Fibroblast of lung (primary cell): ENCODE results near the gene C4orf50.

Experiments used
- EZH2 ChIP-seq: IDR thresholded peaks from 2 replicates; pipeline ENCODE4 v1.5.1; 2012; ENCODE audit warnings: low read length, control low read depth, mild to moderate bottlenecking; ENCODE audit errors: missing control alignments
- TF ChIP-seq, protein P1 (sequence below), 2 donors: IDR thresholded peaks in 1 of 2; conservative IDR thresholded peaks in 1 of 2; 1 replicate in 1 of 2; 2 replicates in 1 of 2; pipeline ENCODE4 v1.5.1; 2011 to 2012; ENCODE audit warnings: low read length in 2 of 2, control low read depth in 1 of 2, inconsistent platforms in 1 of 2, low read depth in 1 of 2, mild to moderate bottlenecking in 1 of 2

DNA sequence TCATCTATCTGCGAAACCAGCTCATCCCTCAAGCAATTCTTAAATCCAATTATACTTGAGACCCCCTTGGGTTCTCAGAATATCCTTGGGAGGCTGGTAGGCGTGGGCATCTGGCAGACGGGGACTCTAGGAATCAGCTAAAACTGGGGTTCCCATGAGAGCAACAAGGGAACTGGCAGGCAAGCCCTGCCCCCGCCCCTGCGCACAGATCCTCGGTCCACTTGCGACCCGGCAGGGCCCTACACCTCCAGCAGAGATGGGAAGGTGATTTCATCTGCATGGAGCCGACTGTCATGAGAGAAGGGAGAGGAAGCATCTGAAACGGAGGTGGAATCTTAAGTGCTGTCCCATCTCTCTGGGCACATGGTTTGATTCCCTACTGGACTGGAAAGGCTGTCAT lies 9.9 kb upstream of the C4orf50 start:
- TF ChIP-seq, protein P1, sequence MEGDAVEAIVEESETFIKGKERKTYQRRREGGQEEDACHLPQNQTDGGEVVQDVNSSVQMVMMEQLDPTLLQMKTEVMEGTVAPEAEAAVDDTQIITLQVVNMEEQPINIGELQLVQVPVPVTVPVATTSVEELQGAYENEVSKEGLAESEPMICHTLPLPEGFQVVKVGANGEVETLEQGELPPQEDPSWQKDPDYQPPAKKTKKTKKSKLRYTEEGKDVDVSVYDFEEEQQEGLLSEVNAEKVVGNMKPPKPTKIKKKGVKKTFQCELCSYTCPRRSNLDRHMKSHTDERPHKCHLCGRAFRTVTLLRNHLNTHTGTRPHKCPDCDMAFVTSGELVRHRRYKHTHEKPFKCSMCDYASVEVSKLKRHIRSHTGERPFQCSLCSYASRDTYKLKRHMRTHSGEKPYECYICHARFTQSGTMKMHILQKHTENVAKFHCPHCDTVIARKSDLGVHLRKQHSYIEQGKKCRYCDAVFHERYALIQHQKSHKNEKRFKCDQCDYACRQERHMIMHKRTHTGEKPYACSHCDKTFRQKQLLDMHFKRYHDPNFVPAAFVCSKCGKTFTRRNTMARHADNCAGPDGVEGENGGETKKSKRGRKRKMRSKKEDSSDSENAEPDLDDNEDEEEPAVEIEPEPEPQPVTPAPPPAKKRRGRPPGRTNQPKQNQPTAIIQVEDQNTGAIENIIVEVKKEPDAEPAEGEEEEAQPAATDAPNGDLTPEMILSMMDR (conservative IDR thresholded peaks at IDR 0.05 in 1 of 2, IDR thresholded peaks at IDR 0.05 in 1 of 2; ENCODE audit: low read depth in 1 of 2, low read length in 2 of 2), result no peak
- TF ChIP-seq EZH2, result no peak
